ENCODE data around the gene OR1M1. TPM values are rescaled to one million over a fixed set of nuclear protein-coding genes. Genes with fewer than 3 reads are reported as not detected.
"Not testable (repeated sequence)": the region's sequence is repeated elsewhere in the genome, so short reads cannot be mapped to it uniquely, and the experiment has no call there.

Gene OR1M1
- total RNA-seq: not detected
- long read RNA-seq: 0 reads

- ATAC-seq (no peak), DNase-seq (no peak)
- intact Hi-C loops (cut with micrococcal nuclease): no loop called here
Observed at GRCh38 chr19:9086761-9087160, at the start of gene OR1M1. OR1M1 (plus strand) TSS chr19:9087061; CDS start chr19:9093245, 6,184 bp downstream.

- intact Hi-C loops (cut with micrococcal nuclease): no loop called here
- ATAC-seq (no peak), DNase-seq (no peak)
Observed at GRCh38 chr19:9037400-9038062, 49.3 kb upstream of the OR1M1 start.

GRCh38 chr19:9039728-9040127, 47.1 kb upstream of the OR1M1 start:
- ATAC-seq (no peak), DNase-seq (no peak)
- intact Hi-C loops (cut with micrococcal nuclease): no loop called here

- no peak for DNase-seq
- intact Hi-C loops (cut with micrococcal nuclease): no loop called here
- ATAC-seq: no peak
Observed at GRCh38 chr19:9040131-9040530, 46.7 kb upstream of the OR1M1 start.

- intact Hi-C loops (cut with micrococcal nuclease): no loop called here
- no peak for ATAC-seq
Observed at GRCh38 chr19:9041023-9041422, 45.8 kb upstream of the OR1M1 start.

GRCh38 chr19:9043524-9043923, 43.3 kb upstream of the OR1M1 start:
- intact Hi-C loops (cut with micrococcal nuclease): no loop called here
- ATAC-seq (no peak), DNase-seq (no peak)

More at GRCh38 chr19:9041023-9041422, 45.8 kb upstream of the OR1M1 start:
- no peak for DNase-seq

GRCh38 chr19:9044449-9044848, 42.4 kb upstream of the OR1M1 start:
- intact Hi-C loops (cut with micrococcal nuclease): no loop called here
- no peak for ATAC-seq
- DNase-seq: no peak

GRCh38 chr19:9046694-9047093, 40.2 kb upstream of the OR1M1 start:
- ATAC-seq (no peak), DNase-seq (no peak)

GRCh38 chr19:9052894-9053293, 34.0 kb upstream of the OR1M1 start:
- no peak for DNase-seq
- intact Hi-C loops (cut with micrococcal nuclease): no loop called here
- ATAC-seq: no peak

More at GRCh38 chr19:9046694-9047093, 40.2 kb upstream of the OR1M1 start:
- intact Hi-C loops (cut with micrococcal nuclease): no loop called here

- intact Hi-C loops (cut with micrococcal nuclease); DNase-seq; ATAC-seq: not testable (repeated sequence)
Observed at GRCh38 chr19:9053674-9054073, 33.2 kb upstream of the OR1M1 start.

- DNase-seq (no peak), ATAC-seq (no peak)
- intact Hi-C loops (cut with micrococcal nuclease): no loop called here
Observed at GRCh38 chr19:9054207-9054606, 32.7 kb upstream of the OR1M1 start.

- intact Hi-C loops (cut with micrococcal nuclease): no loop called here
- ATAC-seq: no peak
- no peak for DNase-seq
Observed at GRCh38 chr19:9054765-9055164, 32.1 kb upstream of the OR1M1 start.

- intact Hi-C loops (cut with micrococcal nuclease); ATAC-seq: not testable (repeated sequence)
Observed at GRCh38 chr19:9056131-9056530, 30.7 kb upstream of the OR1M1 start.

GRCh38 chr19:9057505-9058258, 29.2 kb upstream of the OR1M1 start:
- intact Hi-C loops (cut with micrococcal nuclease): no loop called here
- no peak for ATAC-seq
- no peak for DNase-seq

More at GRCh38 chr19:9056131-9056530, 30.7 kb upstream of the OR1M1 start:
- not testable (repeated sequence) for DNase-seq

GRCh38 chr19:9058905-9059667, 27.8 kb upstream of the OR1M1 start:
- ATAC-seq (no peak), DNase-seq (no peak)
- intact Hi-C loops (cut with micrococcal nuclease): no loop called here

GRCh38 chr19:9060564-9061340, 26.1 kb upstream of the OR1M1 start:
- DNase-seq (no peak), ATAC-seq (no peak)
- intact Hi-C loops (cut with micrococcal nuclease): no loop called here

GRCh38 chr19:9061879-9062278, 25.0 kb upstream of the OR1M1 start:
- ATAC-seq (no peak), DNase-seq (no peak)
- intact Hi-C loops (cut with micrococcal nuclease): no loop called here

GRCh38 chr19:9065457-9066014, 21.3 kb upstream of the OR1M1 start:
- no peak for DNase-seq
- intact Hi-C loops (cut with micrococcal nuclease): no loop called here
- ATAC-seq: no peak

- intact Hi-C loops (cut with micrococcal nuclease): no loop called here
- ATAC-seq (no peak), DNase-seq (no peak)
Observed at GRCh38 chr19:9070066-9070465, 16.8 kb upstream of the OR1M1 start.
